Caco-2 (cell line): ENCODE measurements around the gene NEURL4. TPM values are rescaled to one million over a fixed set of nuclear protein-coding genes. Genes with fewer than 3 reads are reported as not detected.

ENCODE experiments used
- BruUV-seq: library from RNA; stranded (reverse); fragments of 400-500 nt; replicated peaks from 2 replicates; lab custom pipeline; 2021; lab: Mats Ljungman, UMichigan
- CTCF ChIA-PET: fragments of 300-600 bp; sonication (Branson Sonifier 250); formaldehyde crosslinking; loops from one replicate; lab custom pipeline; 2022; ENCODE audit warnings: antibody characterized with exemption; lab: Charles Lee
- POLR2A ChIA-PET: fragments of 300-600 bp; sonication (Branson Sonifier 250); formaldehyde crosslinking; loops from one replicate; lab custom pipeline; 2022; ENCODE audit warnings: antibody characterized with exemption; lab: Charles Lee
- DNase-seq, 2 experiments: peaks; one replicate each; pipeline versions ENCODE4 v3.0.0 to v3.0.0-alpha.2; 2020 to 2022
- H3K27me3 ChIP-seq: replicated peaks from 2 replicates; pipeline ENCODE4 v1.6.0; 2011; ENCODE audit warnings: low read length; ENCODE audit not compliant: control insufficient read depth, insufficient read depth
- H3K36me3 ChIP-seq: 2 replicates; pipeline ENCODE4 v1.5.1; 2011; ENCODE audit warnings: low read length; ENCODE audit not compliant: control insufficient read depth, insufficient read depth
- H3K4me1 ChIP-seq: fragments of 250-450 bp; sonication (Bioruptor Pico); 2 replicates; pipeline ENCODE4 v1.5.1; 2020; ENCODE audit warnings: mild to moderate bottlenecking
- H3K4me3 ChIP-seq: 2 replicates; pipeline ENCODE4 v1.5.1; 2011; ENCODE audit warnings: low read depth, mild to moderate bottlenecking, control low read depth, low read length
- H3K9me3 ChIP-seq: fragments of 250-450 bp; sonication (Bioruptor Pico); 2 replicates; pipeline ENCODE4 v1.5.1; 2020; ENCODE audit warnings: mild to moderate bottlenecking, moderate library complexity
- H3K27ac Mint-ChIP-seq: one replicate; pipeline ENCODE4 v1.8.0; 2022; ENCODE audit warnings: mixed read lengths; ENCODE audit not compliant: unreplicated experiment
- H3K27me3 Mint-ChIP-seq: one replicate; pipeline ENCODE4 v1.8.0; 2022; ENCODE audit warnings: mixed read lengths; ENCODE audit not compliant: insufficient read depth, unreplicated experiment
- H3K36me3 Mint-ChIP-seq: one replicate; pipeline ENCODE4 v1.8.0; 2022; ENCODE audit warnings: mild to moderate bottlenecking, mixed read lengths; ENCODE audit not compliant: insufficient read depth, unreplicated experiment
- H3K4me1 Mint-ChIP-seq: one replicate; pipeline ENCODE4 v1.8.0; 2022; ENCODE audit warnings: low read depth, mixed read lengths; ENCODE audit not compliant: unreplicated experiment
- H3K4me3 Mint-ChIP-seq: one replicate; pipeline ENCODE4 v1.8.0; 2022; ENCODE audit warnings: mild to moderate bottlenecking, moderate library complexity, mixed read lengths; ENCODE audit not compliant: unreplicated experiment
- H3K9me3 Mint-ChIP-seq: one replicate; pipeline ENCODE4 v1.8.0; 2022; ENCODE audit warnings: mixed read lengths; ENCODE audit not compliant: unreplicated experiment
- intact Hi-C: fragments of 100-400 bp; cut with micrococcal nuclease; formaldehyde crosslinking; loops from one replicate; pipeline ENCODE4 v1.10.0; 2022; ENCODE audit not compliant: unreplicated experiment
- total RNA-seq: library from RNA; stranded (reverse); gene quantifications from 2 replicates; pipeline ENCODE4 v1.2.3, GENCODE V29; 2022
- TF ChIP-seq, protein P1 (sequence below), 2 experiments: fragments of 200-600 bp in 1 of 2; IDR thresholded peaks; 1 replicate in 1 of 2; 2 replicates in 1 of 2; pipeline versions ENCODE4 v1.5.1 to v1.8.0; 2011 to 2022; ENCODE audit warnings: antibody characterized with exemption in 1 of 2, control low read depth in 1 of 2, inconsistent platforms in 1 of 2, low read depth in 1 of 2, low read length in 1 of 2, mild to moderate bottlenecking in 1 of 2, moderate library complexity in 1 of 2; ENCODE audit not compliant: insufficient read depth in 1 of 2, severe bottlenecking in 1 of 2, unreplicated experiment in 1 of 2

Gene NEURL4
- total RNA-seq, 1 experiment from 2014 or later = 31.1 TPM

DNA sequence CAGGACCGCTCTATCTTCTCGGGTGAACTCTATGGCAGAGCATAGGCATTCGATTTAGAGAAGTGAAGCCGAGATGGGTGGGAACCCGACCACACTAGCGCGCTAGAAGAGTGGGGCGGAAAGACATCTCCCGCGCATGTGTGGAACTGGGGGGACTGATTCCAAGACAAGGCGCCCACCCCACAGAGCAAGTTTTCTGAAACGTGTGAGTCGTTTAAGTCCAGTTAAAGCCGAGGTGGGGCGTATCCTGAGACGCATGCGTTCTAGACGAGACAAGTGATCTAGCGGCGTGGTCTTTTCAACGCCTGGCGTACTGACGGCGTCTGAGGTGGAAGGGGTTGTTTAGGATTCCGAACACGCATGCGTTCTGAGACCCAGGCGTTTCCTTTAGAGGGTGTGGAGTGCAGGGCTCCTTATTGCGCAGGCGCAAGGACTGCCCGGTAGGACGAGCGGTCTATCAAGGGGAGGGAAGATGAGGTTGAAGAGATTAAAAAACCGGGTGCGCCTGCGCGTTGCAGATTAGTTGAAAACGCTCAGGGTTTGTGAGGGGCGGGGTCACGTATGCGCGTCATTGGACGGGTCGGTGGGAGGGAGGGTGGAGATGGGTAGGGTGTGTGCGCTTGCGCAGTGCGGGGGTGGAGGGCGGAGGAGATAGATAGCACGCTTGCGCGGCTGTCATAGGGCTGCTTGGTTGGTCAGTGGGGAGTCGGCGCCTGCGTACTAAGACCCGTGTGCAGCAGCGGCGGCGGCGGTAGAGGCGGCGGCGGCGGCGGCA lies 22.0 kb downstream of the NEURL4 start, which contains the start of gene EIF5A:
Gene EIF5A (plus strand): TSS at position 718 of the 775 bp plus-strand sequence. CDS start 2,008 bp downstream, outside the sequence.
- H3K36me3 Mint-ChIP-seq = peaks cover 53% of the 10 kb centered on the region
- H3K4me1 ChIP-seq = no peaks in the 10 kb centered on the region; the same call in 1 of the 2 replicates
- H3K4me1 Mint-ChIP-seq = peaks cover 10% of the 10 kb centered on the region
- ChIA-PET CTCF (no interaction called here), POLR2A (no interaction called here)
- no peaks in the 10 kb centered on the region for H3K9me3 Mint-ChIP-seq
- intact Hi-C loops = loop anchor here (5.0 kb wide), 1 partner anchor 175 kb away; the partner anchor contains the start of genes POLR2A and SLC35G6
- no peaks in the 10 kb centered on the region for H3K9me3 ChIP-seq
- peak within 1 kb of the TSS; percentile 93 for H3K27ac Mint-ChIP-seq
- no peaks in the 10 kb centered on the region for H3K27me3 Mint-ChIP-seq
- DNase-seq = peak; percentile 94 to 98
- BruUV-seq = no TSS peak
- H3K36me3 ChIP-seq = peaks cover 5% of the 10 kb centered on the region
- TF ChIP-seq, protein P1, sequence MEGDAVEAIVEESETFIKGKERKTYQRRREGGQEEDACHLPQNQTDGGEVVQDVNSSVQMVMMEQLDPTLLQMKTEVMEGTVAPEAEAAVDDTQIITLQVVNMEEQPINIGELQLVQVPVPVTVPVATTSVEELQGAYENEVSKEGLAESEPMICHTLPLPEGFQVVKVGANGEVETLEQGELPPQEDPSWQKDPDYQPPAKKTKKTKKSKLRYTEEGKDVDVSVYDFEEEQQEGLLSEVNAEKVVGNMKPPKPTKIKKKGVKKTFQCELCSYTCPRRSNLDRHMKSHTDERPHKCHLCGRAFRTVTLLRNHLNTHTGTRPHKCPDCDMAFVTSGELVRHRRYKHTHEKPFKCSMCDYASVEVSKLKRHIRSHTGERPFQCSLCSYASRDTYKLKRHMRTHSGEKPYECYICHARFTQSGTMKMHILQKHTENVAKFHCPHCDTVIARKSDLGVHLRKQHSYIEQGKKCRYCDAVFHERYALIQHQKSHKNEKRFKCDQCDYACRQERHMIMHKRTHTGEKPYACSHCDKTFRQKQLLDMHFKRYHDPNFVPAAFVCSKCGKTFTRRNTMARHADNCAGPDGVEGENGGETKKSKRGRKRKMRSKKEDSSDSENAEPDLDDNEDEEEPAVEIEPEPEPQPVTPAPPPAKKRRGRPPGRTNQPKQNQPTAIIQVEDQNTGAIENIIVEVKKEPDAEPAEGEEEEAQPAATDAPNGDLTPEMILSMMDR (IDR thresholded peaks at IDR 0.05; ENCODE audit: insufficient read depth in 1 of 2, low read depth in 1 of 2, low read length in 1 of 2, severe bottlenecking in 1 of 2, unreplicated experiment in 1 of 2) = no peak
- peak within 1 kb of the TSS; percentile 93 for H3K4me3 Mint-ChIP-seq
- peak within 1 kb of the TSS; percentile 71 for H3K4me3 ChIP-seq
- no peaks in the 10 kb centered on the region for H3K27me3 ChIP-seq

DNA sequence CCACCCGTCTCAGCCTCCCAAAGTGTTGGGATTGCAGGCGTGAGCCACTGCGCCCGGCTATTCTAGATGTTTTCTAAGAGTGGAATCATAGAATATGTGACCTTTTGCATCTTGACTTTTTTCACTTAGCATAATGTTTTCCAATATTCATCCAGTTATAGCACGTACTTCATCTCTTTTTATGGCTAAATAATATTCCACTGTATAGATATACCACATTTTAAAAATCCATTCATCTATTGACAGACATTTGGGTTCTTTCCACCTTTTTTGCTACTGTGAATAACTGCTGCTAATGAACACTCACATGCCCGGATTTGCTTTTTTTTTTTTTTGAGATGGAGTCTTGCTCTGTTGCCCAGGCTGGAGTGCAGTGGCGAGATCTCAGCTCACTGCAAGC lies 25.0 kb downstream of the NEURL4 start:
- POLR2A ChIA-PET = no interaction called here
- Histone ChIP-seq H3K27me3 (no peaks in the 10 kb centered on the region), H3K36me3 (no peaks in the 10 kb centered on the region), H3K4me1 (no peaks in the 10 kb centered on the region; the same call in 1 of the 2 replicates), H3K4me3 (no peak overlapping the region), H3K9me3 (no peaks in the 10 kb centered on the region)
- TF ChIP-seq, protein P1 (IDR thresholded peaks at IDR 0.05; ENCODE audit: insufficient read depth in 1 of 2, low read depth in 1 of 2, low read length in 1 of 2, severe bottlenecking in 1 of 2, unreplicated experiment in 1 of 2) = no peak
- Mint-ChIP-seq H3K9me3 (no peaks in the 10 kb centered on the region), H3K27ac (no peak overlapping the region), H3K36me3 (peaks cover 24% of the 10 kb centered on the region), H3K4me3 (no peak overlapping the region), H3K4me1 (no peaks in the 10 kb centered on the region), H3K27me3 (no peaks in the 10 kb centered on the region)
- DNase-seq = no peak
- intact Hi-C loops = no loop called here
- CTCF ChIA-PET = no interaction called here
- BruUV-seq = no TSS peak

DNA sequence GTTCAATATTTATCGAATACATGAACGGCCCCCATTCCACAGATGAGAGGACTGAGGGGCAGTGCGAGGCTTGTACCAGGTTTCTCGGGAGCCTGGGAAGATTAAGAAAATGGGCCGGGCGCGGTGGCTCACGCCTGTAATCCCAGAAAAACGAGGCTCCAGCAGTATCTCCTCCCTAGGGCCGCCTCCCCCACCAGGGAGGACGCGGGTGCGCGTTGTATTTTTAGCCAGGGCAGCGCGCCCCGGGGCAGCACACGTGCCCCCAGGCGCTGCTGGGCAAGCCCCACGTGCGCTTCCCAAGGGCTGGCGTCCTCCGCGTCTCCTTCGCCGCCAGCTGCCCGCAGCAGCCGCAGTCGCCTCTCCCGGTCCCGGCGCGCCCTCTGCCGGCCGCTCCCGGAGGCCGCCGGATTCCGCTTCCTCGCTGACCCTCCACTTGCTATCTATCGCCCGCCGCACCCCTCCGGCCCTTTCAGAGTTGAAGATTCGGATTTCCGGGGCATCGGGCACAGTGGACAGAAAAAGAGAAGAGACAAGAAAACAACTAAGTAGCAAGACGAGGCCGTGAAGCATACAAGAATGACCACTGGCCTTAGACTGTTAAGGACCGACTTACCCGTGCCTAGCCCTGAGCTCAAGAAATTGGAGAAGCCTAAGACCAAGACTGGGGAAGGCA lies 32.8 kb downstream of the NEURL4 start:
- peak; percentile 69 to 84 for DNase-seq
- Mint-ChIP-seq H3K9me3 (no peaks in the 10 kb centered on the region), H3K27ac (peak overlapping the region; percentile 54), H3K36me3 (no peaks in the 10 kb centered on the region), H3K4me3 (peak overlapping the region; percentile 43), H3K4me1 (peaks cover 6% of the 10 kb centered on the region), H3K27me3 (no peaks in the 10 kb centered on the region)
- H3K4me1 ChIP-seq = 0 out of 2 replicates have a peak, but pooled peaks cover 10% of the 10 kb centered on the region
- no peaks in the 10 kb centered on the region for H3K9me3 ChIP-seq
- TF ChIP-seq, protein P1 (IDR thresholded peaks at IDR 0.05; ENCODE audit: insufficient read depth in 1 of 2, low read depth in 1 of 2, low read length in 1 of 2, severe bottlenecking in 1 of 2, unreplicated experiment in 1 of 2) = peak; percentile 66 to 76
- no peaks in the 10 kb centered on the region for H3K27me3 ChIP-seq
- intact Hi-C loops = no loop called here
- ChIA-PET CTCF (interaction anchor here (0.7 to 1.5 kb wide), 4 partner anchors 13 to 48 kb away, joined by 3 to 20 read pairs (median 3); partner anchors contain the start of gene SLC2A4), POLR2A (no interaction called here)
- peak overlapping the region; percentile 12; the same call in 1 of the 2 replicates for H3K4me3 ChIP-seq
- H3K36me3 ChIP-seq = no peaks in the 10 kb centered on the region
- no TSS peak for BruUV-seq
